Mucosa of stomach (tissue), 1 donor: ENCODE measurements around the gene SLCO1B3.

ENCODE experiments used
- H3K27me3 ChIP-seq: one replicate; pipeline ENCODE4 v1.7.0; 2013; ENCODE audit warnings: mild to moderate bottlenecking, low read length; ENCODE audit not compliant: control insufficient read depth, insufficient read depth
- H3K36me3 ChIP-seq: one replicate; pipeline ENCODE4 v1.7.0; 2013; ENCODE audit warnings: low read length; ENCODE audit not compliant: control insufficient read depth, insufficient read depth
- H3K4me1 ChIP-seq: one replicate; pipeline ENCODE4 v1.7.0; 2013; ENCODE audit warnings: mild to moderate bottlenecking, low read length; ENCODE audit not compliant: control insufficient read depth, insufficient read depth
- H3K4me3 ChIP-seq: one replicate; pipeline ENCODE4 v1.7.0; 2013; ENCODE audit warnings: low read length
- H3K9ac ChIP-seq: one replicate; pipeline ENCODE4 v1.7.0; 2013; ENCODE audit warnings: mild to moderate bottlenecking, low read length, moderate library complexity
- H3K9me3 ChIP-seq: one replicate; pipeline ENCODE4 v1.7.0; 2013; ENCODE audit warnings: mild to moderate bottlenecking, low read length, moderate library complexity; ENCODE audit not compliant: control insufficient read depth
- donor health status: Pancreatic carcinoma.

Gene SLCO1B3

DNA sequence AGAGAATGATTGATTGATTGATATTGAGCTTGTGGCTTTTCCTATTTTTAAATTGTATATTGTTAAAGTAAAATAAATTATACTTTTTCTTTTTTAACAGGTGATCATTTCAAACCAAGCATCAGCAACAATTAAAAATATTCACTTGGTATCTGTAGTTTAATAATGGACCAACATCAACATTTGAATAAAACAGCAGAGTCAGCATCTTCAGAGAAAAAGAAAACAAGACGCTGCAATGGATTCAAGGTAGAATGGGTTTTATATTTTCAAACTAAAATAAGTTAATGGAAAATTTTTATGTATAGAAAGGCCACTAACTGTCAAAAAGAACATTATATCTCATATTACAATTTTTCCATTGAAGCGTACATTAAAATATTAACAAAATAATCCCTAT, 5.1 kb downstream of the SLCO1B3 start:
- Histone ChIP-seq H3K4me1 (no peaks in the 10 kb centered on the region), H3K9me3 (no peaks in the 10 kb centered on the region), H3K9ac (no peak overlapping the region), H3K36me3 (no peaks in the 10 kb centered on the region), H3K27me3 (no peaks in the 10 kb centered on the region), H3K4me3 (no peak overlapping the region)

DNA sequence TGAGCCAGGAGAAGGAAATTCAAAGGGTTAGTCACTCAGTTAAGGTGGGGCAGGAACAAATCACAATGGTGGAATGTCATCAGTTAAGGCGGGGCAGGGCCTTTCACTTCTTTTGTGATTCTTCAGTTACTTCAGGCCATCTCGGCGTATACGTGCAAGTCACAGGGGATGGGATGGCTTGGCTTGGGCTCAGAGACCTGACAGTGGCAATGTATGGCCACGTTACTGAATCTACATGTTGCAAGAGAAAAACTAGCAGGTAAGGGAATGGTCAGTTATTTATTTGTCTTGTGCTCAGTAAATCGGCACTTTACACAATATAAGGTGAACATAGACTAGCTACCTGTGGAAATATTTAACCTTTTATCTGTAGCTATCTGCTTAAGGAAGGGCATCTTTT, 11.9 kb downstream of the SLCO1B3 start:
- no peak overlapping the region for H3K9ac ChIP-seq
- H3K36me3 ChIP-seq: no peaks in the 10 kb centered on the region
- H3K9me3 ChIP-seq: no peaks in the 10 kb centered on the region
- no peaks in the 10 kb centered on the region for H3K4me1 ChIP-seq
- no peak overlapping the region for H3K4me3 ChIP-seq
- H3K27me3 ChIP-seq: no peaks in the 10 kb centered on the region

DNA sequence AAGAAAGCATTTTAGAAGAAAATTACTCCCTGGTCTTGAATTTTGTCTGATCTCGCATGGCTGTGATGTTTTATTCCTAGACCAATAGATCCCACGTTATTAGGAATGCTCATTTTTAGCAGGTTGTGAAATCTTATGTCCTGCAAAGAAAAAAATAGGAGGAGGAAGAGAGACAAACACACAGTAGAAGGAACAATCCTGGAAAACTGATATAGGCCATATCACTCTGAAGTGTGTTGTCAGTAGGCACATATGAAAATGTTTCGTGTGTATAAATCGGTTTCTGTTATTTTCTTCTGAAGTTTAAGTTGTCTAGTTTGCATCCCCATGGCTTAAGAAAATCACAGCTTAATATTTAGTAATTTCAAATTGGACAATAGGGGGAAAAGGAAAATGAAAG, 12.4 kb downstream of the SLCO1B3 start:
- no peaks in the 10 kb centered on the region for H3K27me3 ChIP-seq
- H3K9ac ChIP-seq: no peak overlapping the region
- H3K4me3 ChIP-seq: no peak overlapping the region
- H3K4me1 ChIP-seq: no peaks in the 10 kb centered on the region
- H3K9me3 ChIP-seq: no peaks in the 10 kb centered on the region
- no peaks in the 10 kb centered on the region for H3K36me3 ChIP-seq

DNA sequence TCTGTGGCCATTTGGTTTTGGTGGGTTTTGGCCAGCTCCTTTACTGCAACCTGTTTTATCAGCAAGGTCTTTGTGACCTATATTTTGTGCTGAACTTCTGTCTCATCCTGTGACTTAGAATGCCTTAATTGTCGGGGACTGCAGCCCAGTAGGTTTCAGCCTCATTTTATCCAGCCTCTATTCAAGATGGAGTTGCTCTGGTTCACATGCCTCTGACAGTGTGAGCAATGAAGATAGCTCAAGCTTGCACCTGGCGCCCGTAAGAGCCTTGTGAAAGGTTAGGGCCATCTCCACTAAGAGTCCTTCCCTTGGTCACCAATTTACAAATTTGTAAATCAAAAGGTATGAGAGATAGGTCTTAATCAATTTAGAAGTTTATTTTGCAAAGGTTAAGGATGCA, 19.4 kb downstream of the SLCO1B3 start:
- H3K36me3 ChIP-seq: no peaks in the 10 kb centered on the region

DNA sequence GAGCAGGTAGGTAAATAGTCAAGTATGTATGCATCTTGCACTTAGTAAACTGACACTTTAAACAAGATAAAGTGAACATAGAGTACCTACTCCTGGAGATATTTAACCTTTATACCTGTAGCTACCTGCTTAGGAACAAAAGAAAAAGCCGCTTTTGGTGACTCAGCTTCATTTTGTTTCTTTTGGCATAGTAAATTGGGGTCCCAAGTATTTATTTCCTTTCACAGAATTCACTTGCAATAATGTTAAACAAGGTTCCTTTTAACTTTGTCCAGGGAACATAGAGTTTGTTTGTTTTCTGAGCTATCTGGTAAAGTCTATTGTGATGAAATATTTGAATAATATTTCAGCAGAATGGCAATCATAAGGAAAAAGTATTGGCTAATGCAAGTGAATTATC, 20.0 kb downstream of the SLCO1B3 start:
- H3K4me3 ChIP-seq: no peak overlapping the region
- H3K4me1 ChIP-seq: no peaks in the 10 kb centered on the region
- H3K36me3 ChIP-seq: no peaks in the 10 kb centered on the region
- H3K9ac ChIP-seq: no peak overlapping the region
- no peaks in the 10 kb centered on the region for H3K27me3 ChIP-seq
- H3K9me3 ChIP-seq: no peaks in the 10 kb centered on the region

More for the DNA sequence above, 19.4 kb downstream of the SLCO1B3 start:
- no peaks in the 10 kb centered on the region for H3K4me1 ChIP-seq
- no peaks in the 10 kb centered on the region for H3K9me3 ChIP-seq
- no peak overlapping the region for H3K9ac ChIP-seq
- no peaks in the 10 kb centered on the region for H3K27me3 ChIP-seq
- H3K4me3 ChIP-seq: no peak overlapping the region

DNA sequence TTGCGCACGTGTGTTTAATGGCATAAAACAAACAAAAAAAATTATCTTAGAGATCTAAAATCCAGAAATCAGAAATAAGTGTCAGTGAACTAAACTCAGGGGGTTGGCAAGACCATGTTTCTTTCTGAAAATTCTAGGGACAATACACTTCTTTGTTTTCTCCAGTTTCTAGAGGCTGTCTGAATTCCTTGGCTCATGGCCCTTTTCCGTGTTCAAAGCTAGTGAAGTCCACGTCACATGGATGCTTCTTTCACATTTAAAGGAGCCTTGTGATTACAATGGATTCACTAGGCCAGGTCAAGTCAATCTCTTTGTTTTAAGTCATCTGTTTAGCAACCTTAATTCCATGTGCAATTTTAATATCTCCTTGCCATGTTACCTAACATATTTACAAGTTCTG, 22.4 kb downstream of the SLCO1B3 start:
- Histone ChIP-seq H3K4me1 (no peaks in the 10 kb centered on the region), H3K27me3 (no peaks in the 10 kb centered on the region), H3K36me3 (no peaks in the 10 kb centered on the region), H3K9me3 (no peaks in the 10 kb centered on the region), H3K4me3 (no peak overlapping the region), H3K9ac (no peak overlapping the region)

DNA sequence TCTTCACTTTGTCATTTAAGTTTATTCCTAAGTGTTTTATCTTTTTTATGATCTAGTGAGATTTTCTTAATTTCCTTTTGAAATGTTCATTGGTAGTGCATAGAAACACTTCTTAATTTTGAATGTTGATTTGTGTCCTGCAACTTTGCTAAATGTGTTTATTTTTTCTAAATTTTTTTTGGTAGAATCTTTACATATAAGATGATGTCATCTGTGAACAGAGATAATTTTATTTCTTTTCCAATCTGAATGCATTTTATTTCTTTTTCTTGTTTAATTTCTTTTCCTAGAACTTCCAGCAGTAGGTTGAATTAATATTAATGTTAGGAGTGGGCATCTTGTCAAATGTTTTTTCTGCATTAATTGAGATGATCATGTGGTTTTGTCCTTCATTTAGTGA, 42.1 kb downstream of the SLCO1B3 start:
- H3K4me3 ChIP-seq: no peak overlapping the region
- no peak overlapping the region for H3K9ac ChIP-seq
- no peaks in the 10 kb centered on the region for H3K4me1 ChIP-seq
- H3K9me3 ChIP-seq: no peaks in the 10 kb centered on the region
- H3K27me3 ChIP-seq: no peaks in the 10 kb centered on the region
- no peaks in the 10 kb centered on the region for H3K36me3 ChIP-seq

DNA sequence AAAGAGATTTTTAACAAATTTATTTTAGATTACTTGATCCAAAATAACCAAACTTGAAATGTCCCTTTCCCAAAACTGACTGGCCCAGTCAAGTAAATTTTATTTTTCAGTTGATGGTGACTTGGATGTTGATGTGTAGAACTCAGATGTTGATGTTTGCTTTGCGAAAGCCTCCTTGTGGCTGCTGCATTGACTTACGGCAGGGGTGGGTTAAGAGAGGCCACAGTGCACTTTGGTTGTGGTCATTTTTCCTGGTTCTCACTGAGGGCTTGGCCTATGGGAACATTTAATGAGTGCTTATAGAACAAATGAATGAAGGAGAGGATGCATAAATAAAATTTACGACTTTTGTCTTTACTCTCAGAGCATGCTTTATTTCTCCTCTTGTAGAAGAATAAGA, 52.6 kb downstream of the SLCO1B3 start:
- Histone ChIP-seq H3K27me3 (no peaks in the 10 kb centered on the region), H3K9me3 (no peaks in the 10 kb centered on the region), H3K4me1 (no peaks in the 10 kb centered on the region), H3K36me3 (no peaks in the 10 kb centered on the region), H3K9ac (no peak overlapping the region), H3K4me3 (no peak overlapping the region)

DNA sequence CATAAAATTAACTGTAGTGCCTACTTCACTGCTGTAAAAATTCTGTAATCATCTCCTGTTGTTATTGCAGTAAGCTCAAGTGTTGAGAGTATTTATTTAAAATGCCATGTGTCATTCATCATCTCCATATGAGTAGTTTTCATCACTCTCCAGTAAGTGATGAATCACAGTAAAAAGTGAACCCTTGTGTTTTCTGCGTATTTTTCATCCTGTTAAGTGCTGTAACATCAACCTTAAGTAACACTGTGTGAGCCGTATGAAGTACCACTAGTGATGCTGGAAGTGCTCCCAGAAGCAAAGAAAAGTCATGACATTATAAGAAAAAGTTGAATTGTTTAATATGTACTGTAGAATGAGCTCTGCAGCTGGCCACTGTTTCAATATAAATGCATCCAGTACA, 55.4 kb downstream of the SLCO1B3 start:
- Histone ChIP-seq H3K4me3 (no peak overlapping the region), H3K36me3 (no peaks in the 10 kb centered on the region), H3K4me1 (no peaks in the 10 kb centered on the region), H3K27me3 (no peaks in the 10 kb centered on the region), H3K9me3 (no peaks in the 10 kb centered on the region), H3K9ac (no peak overlapping the region)

DNA sequence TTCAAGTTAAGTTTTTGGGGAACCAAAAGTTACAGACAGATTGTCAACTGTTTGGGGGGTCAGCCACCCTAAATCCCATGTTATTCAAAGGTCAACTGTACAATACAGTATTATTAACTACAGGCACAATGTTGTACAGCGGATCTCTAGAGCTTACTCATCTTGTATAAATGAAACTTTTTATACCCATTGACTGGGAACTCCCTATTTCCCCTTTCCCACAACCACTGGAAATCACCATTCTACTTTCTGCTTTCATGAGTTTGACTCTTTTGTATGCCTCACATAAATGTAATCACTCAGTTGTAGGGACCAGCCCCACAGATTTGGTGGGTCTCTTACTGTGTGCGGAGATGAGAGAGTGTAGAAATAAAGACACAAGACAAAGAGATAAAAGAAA, 57.8 kb downstream of the SLCO1B3 start:
- no peak overlapping the region for H3K9ac ChIP-seq
- no peaks in the 10 kb centered on the region for H3K36me3 ChIP-seq
- no peak overlapping the region for H3K4me3 ChIP-seq
- no peaks in the 10 kb centered on the region for H3K27me3 ChIP-seq
- no peaks in the 10 kb centered on the region for H3K4me1 ChIP-seq
- no peaks in the 10 kb centered on the region for H3K9me3 ChIP-seq

DNA sequence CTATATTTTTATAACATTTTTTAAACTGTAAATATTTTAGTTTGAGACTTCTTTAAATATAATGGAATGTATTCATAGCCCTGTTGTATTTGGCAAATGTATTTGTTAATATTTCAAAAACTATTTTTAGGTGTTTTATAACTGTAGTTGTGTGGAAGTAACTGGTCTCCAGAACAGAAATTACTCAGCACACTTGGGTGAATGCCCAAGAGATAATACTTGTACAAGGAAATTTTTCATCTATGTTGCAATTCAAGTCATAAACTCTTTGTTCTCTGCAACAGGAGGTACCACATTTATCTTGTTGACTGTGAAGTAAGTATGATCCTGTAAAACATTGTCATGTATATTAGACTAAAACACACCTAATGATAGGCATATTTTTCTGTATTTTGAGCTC, 72.8 kb downstream of the SLCO1B3 start:
- Histone ChIP-seq H3K9me3 (no peaks in the 10 kb centered on the region), H3K9ac (no peak overlapping the region), H3K36me3 (no peaks in the 10 kb centered on the region), H3K27me3 (no peaks in the 10 kb centered on the region), H3K4me3 (no peak overlapping the region), H3K4me1 (peaks cover 5% of the 10 kb centered on the region)

DNA sequence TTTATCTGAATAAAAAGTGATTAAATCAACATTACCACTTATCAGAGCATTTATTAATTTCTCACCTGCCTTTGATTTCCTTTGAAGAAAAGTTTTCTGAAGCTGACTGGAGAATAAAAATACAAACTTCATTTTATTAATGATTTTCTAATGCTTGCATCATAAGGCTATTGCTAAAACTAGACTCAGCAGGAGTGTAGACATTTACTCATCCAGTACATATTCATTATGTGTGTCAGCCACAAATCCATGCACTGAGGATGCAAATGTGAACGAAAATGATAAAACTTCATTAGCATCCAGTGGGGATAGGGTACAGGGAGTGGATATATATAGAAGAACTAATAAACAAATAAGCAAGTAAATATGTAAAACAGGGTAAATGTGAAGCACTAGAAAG, 74.6 kb downstream of the SLCO1B3 start:
- Histone ChIP-seq H3K4me3 (no peak overlapping the region), H3K9ac (no peak overlapping the region)

DNA sequence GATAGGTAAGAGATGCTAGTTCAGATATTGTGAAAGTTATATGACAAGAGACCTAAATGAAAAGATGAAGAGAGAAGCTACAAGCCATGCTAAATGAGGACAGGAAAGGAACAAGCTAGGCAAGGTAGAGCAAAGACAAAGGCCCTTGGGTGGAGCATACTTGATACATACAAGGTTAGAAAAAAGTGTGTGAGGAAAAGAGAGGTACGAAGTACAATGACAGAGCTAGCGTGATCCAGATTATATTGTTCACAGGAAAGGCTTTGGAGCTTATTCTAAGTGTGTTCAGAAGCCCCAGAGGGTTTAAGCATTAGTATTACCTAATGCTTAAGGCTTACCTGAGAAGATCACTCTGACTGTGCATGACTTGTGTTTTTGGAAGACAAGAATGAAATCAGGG, 75.0 kb downstream of the SLCO1B3 start:
- H3K9ac ChIP-seq: no peak overlapping the region
- no peaks in the 10 kb centered on the region for H3K9me3 ChIP-seq
- no peaks in the 10 kb centered on the region for H3K27me3 ChIP-seq
- no peak overlapping the region for H3K4me3 ChIP-seq
- H3K36me3 ChIP-seq: no peaks in the 10 kb centered on the region
- H3K4me1 ChIP-seq: peaks cover 5% of the 10 kb centered on the region

More for the DNA sequence above, 74.6 kb downstream of the SLCO1B3 start:
- Histone ChIP-seq H3K9me3 (no peaks in the 10 kb centered on the region), H3K4me1 (peaks cover 5% of the 10 kb centered on the region), H3K27me3 (no peaks in the 10 kb centered on the region), H3K36me3 (no peaks in the 10 kb centered on the region)
